Breast epithelium (tissue), 3 donors: Measurements from ENCODE around the gene SH3D21.

Experiments
- CTCF ChIP-seq, 3 donors: fragments of 450-650 bp; IDR thresholded peaks; one replicate each; pipeline ENCODE4 v1.5.1; 2016 to 2017; ENCODE audit warnings: antibody characterized with exemption in 3 of 3, mild to moderate bottlenecking in 3 of 3, moderate library complexity in 3 of 3
- POLR2A ChIP-seq: fragments of 450-650 bp; IDR thresholded peaks from one replicate; pipeline ENCODE4 v1.6.1; 2016; ENCODE audit warnings: antibody characterized with exemption, mild to moderate bottlenecking, moderate library complexity

GRCh38 chr1:36257375-36257767 is 48.8 kb upstream of the SH3D21 start:
- no peak for TF ChIP-seq CTCF (IDR thresholded peaks at IDR 0.05)
- no peak for TF ChIP-seq POLR2A
